ENCODE measurements around the gene STX17. TPM values are rescaled to one million over a fixed set of nuclear protein-coding genes. Genes with fewer than 3 reads are reported as not detected.
A peak's percentile ranks its signal among the peaks of the same experiment; 100 is the strongest.

Gene STX17
- total RNA-seq, 1 donor from 2014 or later, result 24.4 TPM

DNA sequence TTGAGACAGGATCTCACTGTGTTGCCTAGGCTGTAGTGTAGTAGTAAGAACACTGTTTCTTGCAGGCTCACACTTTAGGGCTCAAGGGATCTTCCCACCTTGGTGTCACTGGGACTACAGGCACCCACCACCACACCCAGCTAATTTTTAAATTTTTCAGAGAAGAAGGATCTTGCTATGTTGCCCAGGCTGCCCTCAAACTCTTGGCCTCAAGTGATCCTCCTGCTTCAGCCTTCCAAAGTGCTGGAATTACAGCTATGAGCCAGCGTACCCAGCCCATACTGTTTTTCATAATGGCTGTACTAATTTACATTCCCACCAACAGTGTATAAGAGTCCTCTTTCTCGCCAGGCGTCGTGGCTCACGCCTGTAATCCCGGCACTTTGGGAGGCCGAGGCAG lies 5.1 kb downstream of the STX17 start:
- ATAC-seq, result no peak

DNA sequence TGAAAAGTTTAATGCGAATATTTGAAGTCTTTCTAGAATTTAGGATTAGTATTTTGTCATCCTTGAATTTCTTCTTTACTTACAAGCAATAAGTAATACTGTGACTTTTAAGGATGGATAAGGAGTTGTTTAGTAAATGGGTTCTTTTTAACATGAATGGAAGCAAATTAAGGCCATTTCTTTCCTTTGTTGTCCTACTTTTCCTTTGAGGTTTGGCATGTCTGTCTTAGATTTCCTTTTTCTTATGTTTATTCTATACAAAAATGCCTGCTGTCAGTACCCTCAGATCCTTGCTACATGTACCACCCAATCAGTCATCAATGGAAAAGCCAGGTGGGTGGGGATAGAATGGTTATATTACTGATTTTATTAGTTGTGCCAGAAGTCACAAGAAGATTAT lies 10.2 kb downstream of the STX17 start:
- ATAC-seq, result no peak

GRCh38 chr9:99918134-99918533 lies 11.7 kb downstream of the STX17 start:
- no peak for ATAC-seq

- no peak for ATAC-seq
Observed at GRCh38 chr9:99919930-99920329, 13.5 kb downstream of the STX17 start.

- no peak for ATAC-seq
Observed at GRCh38 chr9:99921875-99922710, 15.6 kb downstream of the STX17 start.

DNA sequence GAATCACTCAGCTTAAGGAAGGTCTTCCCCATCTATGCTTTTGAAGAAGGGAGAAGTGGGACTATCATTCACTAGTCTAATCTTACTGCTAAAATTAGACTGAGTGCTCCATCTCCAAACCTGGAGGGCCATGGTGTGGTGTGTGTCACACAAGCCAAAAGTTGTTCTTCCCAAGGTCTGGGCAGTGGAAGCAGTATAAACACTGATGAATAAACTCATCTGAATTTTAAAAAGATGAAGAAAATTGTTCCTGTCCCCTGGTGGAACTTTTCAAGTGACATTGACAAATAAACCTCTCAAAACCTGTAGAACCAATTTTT lies 16.2 kb downstream of the STX17 start:
- no peak for ATAC-seq

DNA sequence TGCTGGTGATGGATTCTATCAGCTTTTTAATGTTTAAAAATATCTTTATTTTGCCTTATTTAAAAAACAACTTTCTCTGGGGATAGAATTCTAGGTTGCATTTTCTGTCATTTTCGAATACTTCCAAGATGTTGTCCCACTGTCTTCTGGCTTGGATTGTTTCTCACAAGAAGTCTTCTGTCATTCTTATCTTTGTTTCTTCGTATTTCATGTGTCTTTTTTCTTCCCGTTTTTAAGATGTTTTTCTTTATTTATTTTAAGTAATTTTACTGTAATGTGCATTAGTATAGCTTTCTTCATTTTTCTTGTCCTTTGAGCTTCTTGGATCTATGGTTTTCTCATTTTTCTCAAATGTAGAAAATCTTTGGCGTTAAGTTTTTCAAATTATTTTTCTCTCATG lies 19.1 kb downstream of the STX17 start:
- no peak for ATAC-seq

DNA sequence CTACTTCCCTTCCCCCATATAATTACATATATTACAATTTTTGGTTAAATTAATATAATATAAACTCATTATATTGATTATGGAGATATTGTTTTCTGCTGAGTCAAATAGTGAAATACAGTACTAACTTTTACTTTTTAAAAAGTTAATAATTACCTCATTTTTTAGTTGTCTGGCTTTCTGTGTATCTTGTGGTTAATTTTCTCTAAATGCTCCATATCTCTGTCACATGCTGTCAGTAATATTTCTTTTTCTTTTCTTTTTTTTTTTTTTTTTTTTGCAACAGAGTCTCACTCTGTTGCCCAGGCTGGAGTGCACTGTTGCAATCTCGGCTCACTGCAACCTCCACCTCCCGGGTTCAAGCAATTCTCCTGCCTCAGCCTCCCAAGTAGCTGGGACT lies 23.2 kb downstream of the STX17 start:
- no peak for ATAC-seq

- no peak for ATAC-seq
Observed at GRCh38 chr9:99931155-99931840, 24.8 kb downstream of the STX17 start.

- ATAC-seq, result no peak
Observed at GRCh38 chr9:99936947-99937587, 30.6 kb downstream of the STX17 start.

- peak; percentile 67 for ATAC-seq
Observed at GRCh38 chr9:99947395-99947794, 40.9 kb downstream of the STX17 start.

DNA sequence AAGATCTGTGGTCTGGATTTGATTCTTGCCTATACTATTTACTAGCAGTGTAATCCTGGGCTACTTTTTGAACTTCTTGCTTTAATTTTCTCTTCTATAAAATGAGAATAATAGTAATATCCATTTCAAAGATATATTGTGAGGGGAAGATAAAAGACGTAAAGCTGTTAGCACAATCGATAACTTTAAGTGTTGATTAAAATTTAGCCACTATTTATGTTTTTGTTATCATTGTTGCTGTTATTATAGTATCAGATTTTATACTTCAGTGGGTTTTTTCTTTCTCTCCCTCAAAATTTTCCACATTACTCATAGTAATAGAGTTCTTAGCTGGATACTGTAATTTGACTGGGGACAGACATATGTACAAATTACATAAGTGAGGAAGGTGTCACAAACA lies 42.0 kb downstream of the STX17 start:
- no peak for ATAC-seq

DNA sequence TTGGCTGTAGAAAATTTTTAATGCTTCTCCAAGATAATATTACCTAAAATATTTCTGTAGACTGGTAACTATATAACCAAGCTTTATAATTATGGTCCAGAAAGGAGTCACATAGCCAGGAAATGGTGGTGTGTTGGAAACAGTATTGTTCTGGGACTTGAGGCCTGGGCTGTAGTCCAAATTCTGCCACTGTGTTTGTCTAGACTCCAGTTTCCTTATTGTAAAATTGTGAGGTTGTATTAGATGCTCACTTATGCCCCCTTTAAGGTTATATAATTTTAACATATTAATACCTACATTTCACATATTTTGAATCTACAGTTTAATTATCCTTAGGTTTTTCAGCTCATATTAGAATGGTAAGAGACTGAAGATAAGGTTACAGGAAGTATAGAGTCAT lies 42.4 kb downstream of the STX17 start:
- ATAC-seq, result no peak

- no peak for ATAC-seq
Observed at GRCh38 chr9:99953861-99954507, 47.5 kb downstream of the STX17 start.

DNA sequence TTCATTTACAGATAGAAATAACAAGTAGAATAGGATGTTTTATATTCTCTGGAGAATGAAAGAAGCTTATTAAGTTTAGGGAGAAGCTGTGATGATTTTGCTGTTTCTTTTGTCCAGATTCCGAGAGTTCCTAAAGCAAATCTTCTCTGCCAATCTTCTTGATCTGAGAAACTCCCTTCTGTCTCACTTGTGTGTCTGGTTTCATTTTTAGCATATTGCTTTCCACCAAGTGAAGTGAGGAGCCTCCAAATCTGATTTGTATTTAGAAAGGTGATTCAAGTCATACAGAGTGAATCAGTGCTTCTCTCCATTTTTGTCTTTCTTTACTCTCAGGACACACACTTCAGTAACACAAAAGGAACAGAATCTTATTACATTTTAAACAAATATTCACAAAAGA lies 48.4 kb downstream of the STX17 start:
- ATAC-seq, result no peak

DNA sequence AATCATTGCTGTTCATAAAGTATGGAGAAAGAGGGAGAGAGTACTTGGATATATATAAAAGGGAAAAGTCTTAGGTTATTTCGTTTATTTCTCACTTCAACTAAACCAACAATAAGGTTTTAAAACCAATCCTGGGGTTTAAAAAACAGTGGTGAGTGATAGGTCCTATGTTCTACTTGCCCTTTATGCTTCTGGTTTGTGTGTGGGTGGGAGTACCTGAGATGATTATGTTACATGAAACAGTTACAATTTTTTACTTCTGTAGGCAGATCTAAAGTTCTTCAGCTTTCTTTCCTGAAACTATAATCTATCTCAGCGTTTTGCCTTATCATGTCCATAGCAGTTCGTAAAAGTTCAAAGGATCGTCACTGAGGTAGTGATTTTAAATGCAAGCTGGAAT lies 49.2 kb downstream of the STX17 start:
- no peak for ATAC-seq

- no peak for ATAC-seq
Observed at GRCh38 chr9:99962680-99963261, 56.3 kb downstream of the STX17 start.

GRCh38 chr9:99964336-99964735 lies 57.9 kb downstream of the STX17 start:
- ATAC-seq, result no peak

DNA sequence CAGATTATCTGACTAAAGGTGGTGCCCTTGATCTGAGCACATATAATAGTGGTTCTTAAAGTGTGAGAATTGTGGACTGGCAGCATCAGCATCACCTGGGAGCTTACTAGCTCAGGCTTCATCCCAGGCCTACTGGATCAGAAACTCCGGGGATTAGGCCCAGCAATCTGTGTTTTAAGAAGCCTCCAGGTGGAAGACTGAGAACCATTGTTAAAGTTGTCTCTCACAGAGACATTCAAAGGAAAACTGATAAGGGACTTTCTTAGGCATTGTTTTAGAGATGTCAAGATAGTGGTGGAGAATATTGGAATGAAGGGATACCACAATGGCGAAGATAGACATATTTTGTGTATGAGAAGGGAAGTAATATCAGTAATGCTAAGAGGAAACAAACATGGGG lies 59.5 kb downstream of the STX17 start:
- ATAC-seq, result no peak

DNA sequence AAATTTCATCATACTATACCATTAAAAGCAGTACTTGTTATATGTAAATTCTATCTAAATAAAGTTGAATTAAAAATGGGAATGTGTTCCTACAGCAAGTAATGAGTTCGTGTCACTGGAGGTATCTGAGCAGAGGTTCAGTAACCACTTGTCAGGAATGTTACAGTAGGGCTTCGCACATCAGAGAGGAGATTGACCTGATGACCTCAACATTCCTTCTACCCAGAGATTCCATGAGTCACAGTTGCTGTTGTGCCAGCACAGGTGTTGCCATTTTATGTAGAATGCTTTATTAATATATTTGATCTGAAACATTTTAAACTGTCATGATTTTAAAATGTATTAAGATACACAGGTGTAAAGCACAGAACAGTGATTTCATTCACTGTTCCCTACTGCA lies 60.3 kb downstream of the STX17 start:
- ATAC-seq, result peak; percentile 65

GRCh38 chr9:99967457-99967856 lies 61.0 kb downstream of the STX17 start:
- ATAC-seq, result no peak

- ATAC-seq, result no peak
Observed at GRCh38 chr9:99970481-99970880, 64.0 kb downstream of the STX17 start.

- ATAC-seq, result no peak
Observed at GRCh38 chr9:99971410-99971809, 65.0 kb downstream of the STX17 start.

Measured in esophagus mucosa (tissue), 1 donor.